Measurements from ENCODE around the gene ANTKMT. TPM values are rescaled to one million over a fixed set of nuclear protein-coding genes. Genes with fewer than 3 reads are reported as not detected.

ANTKMT gene
- total and polyA plus RNA-seq, 2 donors (not counting 3 experiments of a cell fraction or from before 2014, with no cell fraction given): 26.1 to 27.9 TPM

DNA sequence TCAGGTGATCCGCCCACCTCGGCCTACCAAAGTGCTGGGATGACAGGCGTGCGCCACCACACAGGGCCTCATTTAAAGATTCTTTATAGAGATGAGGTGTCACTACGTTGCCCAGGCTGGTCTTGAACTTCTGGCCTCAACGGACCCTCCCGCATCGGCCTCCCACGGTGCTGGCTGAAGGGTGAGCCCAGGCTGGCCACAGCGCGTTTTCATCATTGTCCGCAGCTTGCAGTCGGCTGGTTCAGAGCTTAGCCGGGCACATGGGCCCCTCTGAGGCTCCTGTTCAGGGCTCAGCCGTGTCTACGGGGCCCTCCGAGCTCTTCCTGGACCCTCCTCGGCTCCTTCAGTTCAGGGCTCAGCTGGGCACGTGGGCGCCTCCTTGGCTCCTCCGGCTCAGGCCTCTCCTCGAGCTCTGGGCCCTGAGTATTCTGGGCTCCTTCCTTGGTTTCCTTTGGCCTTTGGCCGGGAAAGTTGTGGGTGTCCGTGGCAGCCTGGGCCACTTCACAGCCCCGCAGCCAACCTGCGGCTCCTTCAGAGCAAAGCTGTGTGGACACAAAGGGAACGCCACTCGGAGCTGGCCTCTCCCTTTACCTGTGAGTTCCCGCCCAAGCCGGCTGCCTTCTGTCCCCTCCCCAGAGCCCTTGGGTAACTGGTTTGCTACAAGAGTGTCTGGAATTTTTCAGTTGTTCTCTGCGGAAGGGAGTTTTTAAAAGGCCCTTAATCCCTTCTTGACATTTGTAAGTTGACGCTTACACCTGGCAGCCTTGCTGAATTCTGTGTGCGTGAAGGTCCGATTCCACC lies 38.4 kb downstream of the ANTKMT start:
- Histone ChIP-seq H3K9me1 (replicated peaks; ENCODE audit: control insufficient read depth, extremely low read depth, insufficient read depth, low read length) (no peaks in the 10 kb centered on the region), H3K4me2 (ENCODE audit: insufficient read depth, low read length) (no peak overlapping the region), H3K27ac (ENCODE audit: insufficient read depth, low read depth, low read length) (no peak overlapping the region), H3K4me1 (ENCODE audit: control insufficient read depth, extremely low read depth, insufficient read depth, low read length) (no peaks in the 10 kb centered on the region), H3K4me3 (replicated peaks in 1 of 3; ENCODE audit: insufficient read depth in 1 of 3, low read depth in 1 of 3, low read length in 3 of 3) (no peak overlapping the region), H3K9me3 (replicated peaks; ENCODE audit: control insufficient read depth, insufficient read depth, low read length) (no peaks in the 10 kb centered on the region), H2AFZ (ENCODE audit: low read depth, low read length) (no peak overlapping the region), H3K36me3 (ENCODE audit: control insufficient read depth in 2 of 2, extremely low read depth in 1 of 2, insufficient read depth in 2 of 2, low read length in 2 of 2) (no peaks in the 10 kb centered on the region), H3K9ac (replicated peaks; ENCODE audit: extremely low read depth, insufficient read depth, low read length) (no peak overlapping the region), H3K27me3 (ENCODE audit: control insufficient read depth in 2 of 2, insufficient read depth in 2 of 2, low read length in 2 of 2) (peaks cover 0 to 1% of the 10 kb centered on the region in 2 experiments), H4K20me1 (replicated peaks; ENCODE audit: control insufficient read depth, extremely low read depth, insufficient read depth, low read length) (no peaks in the 10 kb centered on the region), H3K79me2 (ENCODE audit: control insufficient read depth, insufficient read depth, low read length) (no peaks in the 10 kb centered on the region)
- intact Hi-C loops (cut with micrococcal nuclease): no loop called here
- TF ChIP-seq MYC (IDR thresholded peaks at IDR 0.05; ENCODE audit: low read depth, low read length): no peak
- no peak for TF ChIP-seq POLR2AphosphoS5 (IDR thresholded peaks at IDR 0.05; ENCODE audit: insufficient read depth, low read depth, low read length)
- TF ChIP-seq, protein P1, sequence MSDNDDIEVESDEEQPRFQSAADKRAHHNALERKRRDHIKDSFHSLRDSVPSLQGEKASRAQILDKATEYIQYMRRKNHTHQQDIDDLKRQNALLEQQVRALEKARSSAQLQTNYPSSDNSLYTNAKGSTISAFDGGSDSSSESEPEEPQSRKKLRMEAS (IDR thresholded peaks at IDR 0.05; ENCODE audit: insufficient read depth, insufficient read length): no peak
- TF ChIP-seq GATA2 (IDR thresholded peaks at IDR 0.05; ENCODE audit: insufficient read depth, insufficient read length, low read depth, low read length): no peak
- no peak for TF ChIP-seq FOS (IDR thresholded peaks at IDR 0.05; ENCODE audit: borderline replicate concordance, insufficient read depth, low read length)
- TF ChIP-seq EZH2 (IDR thresholded peaks at IDR 0.05; ENCODE audit: borderline replicate concordance, low read depth, low read length, severe bottlenecking): no peak
- TF ChIP-seq, protein P2, sequence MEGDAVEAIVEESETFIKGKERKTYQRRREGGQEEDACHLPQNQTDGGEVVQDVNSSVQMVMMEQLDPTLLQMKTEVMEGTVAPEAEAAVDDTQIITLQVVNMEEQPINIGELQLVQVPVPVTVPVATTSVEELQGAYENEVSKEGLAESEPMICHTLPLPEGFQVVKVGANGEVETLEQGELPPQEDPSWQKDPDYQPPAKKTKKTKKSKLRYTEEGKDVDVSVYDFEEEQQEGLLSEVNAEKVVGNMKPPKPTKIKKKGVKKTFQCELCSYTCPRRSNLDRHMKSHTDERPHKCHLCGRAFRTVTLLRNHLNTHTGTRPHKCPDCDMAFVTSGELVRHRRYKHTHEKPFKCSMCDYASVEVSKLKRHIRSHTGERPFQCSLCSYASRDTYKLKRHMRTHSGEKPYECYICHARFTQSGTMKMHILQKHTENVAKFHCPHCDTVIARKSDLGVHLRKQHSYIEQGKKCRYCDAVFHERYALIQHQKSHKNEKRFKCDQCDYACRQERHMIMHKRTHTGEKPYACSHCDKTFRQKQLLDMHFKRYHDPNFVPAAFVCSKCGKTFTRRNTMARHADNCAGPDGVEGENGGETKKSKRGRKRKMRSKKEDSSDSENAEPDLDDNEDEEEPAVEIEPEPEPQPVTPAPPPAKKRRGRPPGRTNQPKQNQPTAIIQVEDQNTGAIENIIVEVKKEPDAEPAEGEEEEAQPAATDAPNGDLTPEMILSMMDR (IDR thresholded peaks at IDR 0.05; ENCODE audit: extremely low read depth in 1 of 2, insufficient read depth in 1 of 2, low read depth in 1 of 2, low read length in 2 of 2): no peak
- no peak for TF ChIP-seq JUN (IDR thresholded peaks at IDR 0.05; ENCODE audit: borderline replicate concordance, insufficient read depth, insufficient read length, low read depth)
- no peak for TF ChIP-seq POLR2A (IDR thresholded peaks at IDR 0.05; ENCODE audit: low read depth, low read length)
- ChIA-PET CTCF (interaction anchor here (0.8 kb wide), 1 partner anchor 298 kb away, joined by 4 read pairs; no protein-coding TSS in a partner anchor), POLR2A (no interaction called here)
- BruUV-seq (replicated peaks): no TSS peak
- no peak for FAIRE-seq
- dilution Hi-C loops (cut with MboI; ENCODE audit: extremely low pct_ligation_motif_present, low sequenced_read_pairs): no loop called here
- no peak for DNase-seq (ENCODE audit: low read depth, low spot score)

All from endothelial cell of umbilical vein (primary cell).